Keratinocyte (primary cell): ENCODE data around the gene SERPINB10. TPM values are rescaled to one million over a fixed set of nuclear protein-coding genes. Genes with fewer than 3 reads are reported as not detected.
A peak's percentile ranks its signal among the peaks of the same experiment; 100 is the strongest.

Experiments
- DNase-seq: peaks from one replicate; pipeline ENCODE4 v3.0.0-alpha.2; 2011; ENCODE audit warnings: low read depth, missing footprints, low spot score
- FAIRE-seq: peaks from 2 replicates; lab custom pipeline; 2011; peaks lifted over from hg19 to GRCh38; lab: Jason Lieb, UNC
- H2AFZ ChIP-seq: 2 replicates; pipeline ENCODE4 v1.6.0; 2012; ENCODE audit warnings: low read length, control low read depth, inconsistent platforms; ENCODE audit not compliant: control insufficient read depth
- H3K27ac ChIP-seq: 2 replicates; pipeline ENCODE4 v1.5.1; 2011; ENCODE audit warnings: low read length; ENCODE audit not compliant: control insufficient read depth, insufficient read depth
- H3K27me3 ChIP-seq: 3 replicates; pipeline ENCODE4 v1.6.0; 2011; ENCODE audit warnings: low read length; ENCODE audit not compliant: control insufficient read depth, insufficient read depth; ENCODE audit errors: extremely low read depth
- H3K36me3 ChIP-seq, 2 experiments: 2 replicates in 1 of 2; 3 replicates in 1 of 2; pipeline ENCODE4 v1.5.1; 2011; ENCODE audit warnings: low read length in 2 of 2, mild to moderate bottlenecking in 1 of 2; ENCODE audit not compliant: control insufficient read depth in 2 of 2, insufficient read depth in 2 of 2; ENCODE audit errors: extremely low read depth in 1 of 2
- H3K4me1 ChIP-seq: 3 replicates; pipeline ENCODE4 v1.5.1; 2011; ENCODE audit warnings: low read length; ENCODE audit not compliant: control insufficient read depth, insufficient read depth; ENCODE audit errors: extremely low read depth
- H3K4me2 ChIP-seq: 3 replicates; pipeline ENCODE4 v1.6.0; 2011; ENCODE audit warnings: low read depth, low read length; ENCODE audit not compliant: control insufficient read depth, insufficient read depth; ENCODE audit errors: extremely low read depth
- H3K4me3 ChIP-seq, 3 experiments: fragments of 200-600 bp in 1 of 3; sonication (generic) in 1 of 3; 2 replicates in 2 of 3; 3 replicates in 1 of 3; pipeline ENCODE4 v1.5.1; 2011 to 2016; ENCODE audit warnings: low read length in 3 of 3, mild to moderate bottlenecking in 3 of 3, control low read depth in 2 of 3, inconsistent platforms in 1 of 3, low read depth in 1 of 3, mixed read lengths in 1 of 3, mixed run types in 1 of 3, moderate library complexity in 1 of 3; ENCODE audit not compliant: control insufficient read depth in 2 of 3, insufficient read depth in 2 of 3; ENCODE audit errors: extremely low read depth in 1 of 3
- H3K79me2 ChIP-seq: 2 replicates; pipeline ENCODE4 v1.6.0; 2012; ENCODE audit warnings: low read length; ENCODE audit not compliant: control insufficient read depth, insufficient read depth
- H3K9ac ChIP-seq: 3 replicates; pipeline ENCODE4 v1.6.0; 2011; ENCODE audit warnings: low read length; ENCODE audit not compliant: control insufficient read depth, insufficient read depth; ENCODE audit errors: extremely low read depth
- H3K9me1 ChIP-seq: 3 replicates; pipeline ENCODE4 v1.6.0; 2011; ENCODE audit warnings: low read length; ENCODE audit not compliant: control insufficient read depth, insufficient read depth; ENCODE audit errors: extremely low read depth
- H3K9me3 ChIP-seq: 2 replicates; pipeline ENCODE4 v1.5.1; 2012; ENCODE audit warnings: low read depth, low read length; ENCODE audit not compliant: control insufficient read depth
- H4K20me1 ChIP-seq: 3 replicates; pipeline ENCODE4 v1.6.0; 2011; ENCODE audit warnings: low read length; ENCODE audit not compliant: control insufficient read depth, insufficient read depth; ENCODE audit errors: extremely low read depth
- CTCF ChIP-seq, 3 experiments: IDR thresholded peaks in 1 of 3; conservative IDR thresholded peaks in 1 of 3; optimal IDR thresholded peaks in 1 of 3; 2 replicates in 2 of 3; 3 replicates in 1 of 3; pipeline versions ENCODE3 to v1.5.1; 2011; ENCODE audit warnings: low read length in 3 of 3, mild to moderate bottlenecking in 3 of 3, moderate library complexity in 2 of 3, control low read depth in 1 of 3, inconsistent platforms in 1 of 3; ENCODE audit not compliant: insufficient read depth in 2 of 3; ENCODE audit errors: extremely low read depth in 1 of 3
- EZH2 ChIP-seq: IDR thresholded peaks from one replicate; pipeline ENCODE4 v1.6.1; 2012; ENCODE audit warnings: inconsistent platforms, mild to moderate bottlenecking, low read length, moderate library complexity
- dilution Hi-C: fragments of 300-500 bp; cut with MboI; formaldehyde crosslinking; loops from one replicate; pipeline ENCODE4 v1.7.0; 2020; ENCODE audit warnings: low sequenced_read_pairs; ENCODE audit not compliant: extremely low pct_ligation_motif_present
- polyA minus RNA-seq, 3 experiments: library from RNA; depleted of rRNA, polyadenylated mRNA; stranded (reverse); fragments of >200 nt; gene quantifications; 1 replicate in 1 of 3; 2 replicates in 1 of 3; 3 replicates in 1 of 3; pipeline ENCODE4 v1.2.3, GENCODE V29; 2011
- polyA plus RNA-seq, 5 experiments: library from polyadenylated mRNA; depleted of rRNA in 3 of 5; stranded (reverse) in 3 of 5; stranded (forward) in 1 of 5; unstranded in 1 of 5; fragments of >200 nt; gene quantifications; 1 replicate in 1 of 5; 2 replicates in 3 of 5; 3 replicates in 1 of 5; pipeline versions ENCODE4 v1.2.1 to v1.2.3, GENCODE V29; 2011 to 2012; ENCODE audit warnings: missing spikeins in 2 of 5, low read depth in 1 of 5, low replicate concordance in 1 of 5

Gene SERPINB10
- polyA plus RNA-seq (4.2 to 10.1 TPM (median 5.8 TPM) in 3 replicates), polyA minus RNA-seq (0.23 to 6.9 TPM (median 2.7 TPM) in 3 replicates)
- 247 TPM for polyA plus RNA-seq (2011; ENCODE audit: low read depth)
- 2.1 and 3.8 TPM in 2 replicates for polyA plus RNA-seq (2011; cell fraction: cytosol; rRNA removed)
- polyA plus RNA-seq (2011; cell fraction: nucleus; rRNA removed): 25.8 and 26.4 TPM in 2 replicates
- 2.2 and 3.9 TPM in 2 replicates for polyA plus RNA-seq (2012; ENCODE audit: low replicate concordance)
- 1.5 TPM for polyA minus RNA-seq (2011; cell fraction: cytosol; rRNA and poly(A)+ RNA removed)
- polyA minus RNA-seq (2011; cell fraction: nucleus; rRNA and poly(A)+ RNA removed): 5.9 and 17.1 TPM in 2 replicates

GRCh38 chr18:63907664-63908063 is at the start of gene SERPINB10:
Gene SERPINB10, plus strand, starts transcription at chr18:63907958. Its CDS starts 7,553 bp downstream, at chr18:63915511.
- DNase-seq (peak; percentile 5), FAIRE-seq (no peak)
- Histone ChIP-seq H3K9me1 (no peaks in the 10 kb centered on the region), H3K79me2 (no peaks in the 10 kb centered on the region), H4K20me1 (no peaks in the 10 kb centered on the region), H3K27ac (no peak within 1 kb of the TSS), H2AFZ (no peak within 1 kb of the TSS), H3K4me2 (no peak within 1 kb of the TSS), H3K36me3 (peaks cover 5 to 7% of the 10 kb centered on the region in 2 experiments), H3K4me3 (no peak within 1 kb of the TSS), H3K27me3 (no peaks in the 10 kb centered on the region), H3K4me1 (peaks cover 13% of the 10 kb centered on the region), H3K9ac (no peak within 1 kb of the TSS), H3K9me3 (no peaks in the 10 kb centered on the region)
- no peak for TF ChIP-seq EZH2
- TF ChIP-seq CTCF (optimal IDR thresholded peaks at IDR 0.05 in 1 of 3, IDR thresholded peaks at IDR 0.05 in 1 of 3, conservative IDR thresholded peaks at IDR 0.05 in 1 of 3; ENCODE audit: extremely low read depth in 1 of 3, insufficient read depth in 2 of 3, low read length in 3 of 3): no peak
- dilution Hi-C loops: no loop called here

- Histone ChIP-seq H3K36me3 (no peaks in the 10 kb centered on the region), H3K27ac (no peak overlapping the region), H3K9me3 (no peaks in the 10 kb centered on the region), H2AFZ (no peak overlapping the region), H3K9me1 (no peaks in the 10 kb centered on the region), H3K4me3 (no peak overlapping the region), H3K4me1 (peaks cover 20% of the 10 kb centered on the region), H4K20me1 (no peaks in the 10 kb centered on the region), H3K9ac (no peak overlapping the region), H3K79me2 (no peaks in the 10 kb centered on the region), H3K4me2 (no peak overlapping the region), H3K27me3 (no peaks in the 10 kb centered on the region)
- no peak for DNase-seq
- no peak for TF ChIP-seq EZH2
- no peak for TF ChIP-seq CTCF (optimal IDR thresholded peaks at IDR 0.05 in 1 of 3, IDR thresholded peaks at IDR 0.05 in 1 of 3, conservative IDR thresholded peaks at IDR 0.05 in 1 of 3; ENCODE audit: extremely low read depth in 1 of 3, insufficient read depth in 2 of 3, low read length in 3 of 3)
- dilution Hi-C loops: no loop called here
- no peak for FAIRE-seq
Observed at GRCh38 chr18:63858456-63858855, 49.3 kb upstream of the SERPINB10 start.
